Tibial nerve (tissue), 3 donors: ENCODE measurements around the gene IFNK.

Experiments used
- POLR2A ChIP-seq, 2 donors: fragments of 450-650 bp; IDR thresholded peaks; one replicate each; pipeline ENCODE4 v1.6.1; 2017; ENCODE audit warnings: antibody characterized with exemption in 2 of 2, mild to moderate bottlenecking in 2 of 2, moderate library complexity in 2 of 2
- TF ChIP-seq, protein P1 (sequence below), 5 experiments: fragments of 200-600 bp in 3 of 5; fragments of 450-650 bp in 2 of 5; sonication (generic) in 3 of 5; IDR thresholded peaks; one replicate each; pipeline ENCODE4 v1.5.1; 2016 to 2019; ENCODE audit warnings: antibody characterized with exemption in 5 of 5, mild to moderate bottlenecking in 3 of 5, moderate library complexity in 2 of 5

DNA sequence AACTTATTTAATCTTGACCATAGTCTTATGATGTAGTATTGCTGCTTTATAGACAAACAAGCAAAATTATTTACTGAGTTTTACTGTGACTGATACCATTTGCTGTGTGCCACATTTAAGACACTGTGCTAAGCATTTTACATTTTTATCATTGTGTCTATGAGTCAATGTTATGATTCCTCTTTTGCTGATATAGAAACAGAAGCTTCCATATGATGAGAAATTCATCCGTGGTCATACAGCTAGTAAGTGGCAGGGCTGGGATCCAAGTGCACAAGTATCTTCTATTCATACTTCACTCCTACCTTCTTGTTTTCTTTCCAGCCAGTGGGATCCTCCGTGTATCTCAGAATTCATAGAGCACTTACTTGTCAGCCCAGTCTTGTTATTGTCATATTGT lies 17.1 kb upstream of the IFNK start:
- TF ChIP-seq, protein P1, sequence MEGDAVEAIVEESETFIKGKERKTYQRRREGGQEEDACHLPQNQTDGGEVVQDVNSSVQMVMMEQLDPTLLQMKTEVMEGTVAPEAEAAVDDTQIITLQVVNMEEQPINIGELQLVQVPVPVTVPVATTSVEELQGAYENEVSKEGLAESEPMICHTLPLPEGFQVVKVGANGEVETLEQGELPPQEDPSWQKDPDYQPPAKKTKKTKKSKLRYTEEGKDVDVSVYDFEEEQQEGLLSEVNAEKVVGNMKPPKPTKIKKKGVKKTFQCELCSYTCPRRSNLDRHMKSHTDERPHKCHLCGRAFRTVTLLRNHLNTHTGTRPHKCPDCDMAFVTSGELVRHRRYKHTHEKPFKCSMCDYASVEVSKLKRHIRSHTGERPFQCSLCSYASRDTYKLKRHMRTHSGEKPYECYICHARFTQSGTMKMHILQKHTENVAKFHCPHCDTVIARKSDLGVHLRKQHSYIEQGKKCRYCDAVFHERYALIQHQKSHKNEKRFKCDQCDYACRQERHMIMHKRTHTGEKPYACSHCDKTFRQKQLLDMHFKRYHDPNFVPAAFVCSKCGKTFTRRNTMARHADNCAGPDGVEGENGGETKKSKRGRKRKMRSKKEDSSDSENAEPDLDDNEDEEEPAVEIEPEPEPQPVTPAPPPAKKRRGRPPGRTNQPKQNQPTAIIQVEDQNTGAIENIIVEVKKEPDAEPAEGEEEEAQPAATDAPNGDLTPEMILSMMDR (IDR thresholded peaks at IDR 0.05) = no peak
- no peak for TF ChIP-seq POLR2A (IDR thresholded peaks at IDR 0.05)
